ENCODE measurements around the gene PPP1R36. TPM values are rescaled to one million over a fixed set of nuclear protein-coding genes. Genes with fewer than 3 reads are reported as not detected.

The PPP1R36 gene
- total RNA-seq, 1 donor from 2014 or later = not detected

DNA sequence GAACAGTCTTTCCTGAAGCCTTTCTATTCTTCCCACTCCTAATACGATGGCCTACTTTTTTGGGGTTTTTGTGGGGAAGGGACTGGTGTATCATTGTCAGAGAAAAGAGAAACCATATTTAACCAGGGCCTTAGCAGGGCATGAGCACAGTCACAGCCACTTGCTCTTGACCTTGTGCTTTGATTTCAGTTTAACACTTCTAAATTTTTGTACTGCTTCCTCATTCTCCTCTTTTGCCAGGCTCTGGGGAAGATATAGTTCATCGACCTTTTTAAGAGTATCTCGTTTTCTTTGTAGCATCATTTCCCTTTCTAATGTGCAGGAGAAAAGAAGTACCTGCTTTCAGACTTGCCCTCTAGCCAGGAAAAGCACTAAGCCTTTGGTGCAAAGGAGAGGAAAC, 43.0 kb upstream of the PPP1R36 start:
- ChIA-PET CTCF (interaction anchor here (1.5 kb wide), 1 partner anchor 77 kb away, joined by 3 read pairs; no protein-coding TSS in a partner anchor), POLR2A (interaction anchor here (1.3 to 3.0 kb wide), 2 partner anchors 37 to 119 kb away, joined by 3 to 11 read pairs; partner anchors contain the start of gene MTHFD1)
- Mint-ChIP-seq H3K36me3 (ENCODE audit: low read depth) (peaks cover 25% of the 10 kb centered on the region), H3K9me3 (no peaks in the 10 kb centered on the region), H3K27ac (peak overlapping the region; percentile 100), H3K27me3 (no peaks in the 10 kb centered on the region), H3K4me1 (peaks cover 79% of the 10 kb centered on the region), H3K4me3 (peak overlapping the region; percentile 97)
- TF ChIP-seq, protein P1, sequence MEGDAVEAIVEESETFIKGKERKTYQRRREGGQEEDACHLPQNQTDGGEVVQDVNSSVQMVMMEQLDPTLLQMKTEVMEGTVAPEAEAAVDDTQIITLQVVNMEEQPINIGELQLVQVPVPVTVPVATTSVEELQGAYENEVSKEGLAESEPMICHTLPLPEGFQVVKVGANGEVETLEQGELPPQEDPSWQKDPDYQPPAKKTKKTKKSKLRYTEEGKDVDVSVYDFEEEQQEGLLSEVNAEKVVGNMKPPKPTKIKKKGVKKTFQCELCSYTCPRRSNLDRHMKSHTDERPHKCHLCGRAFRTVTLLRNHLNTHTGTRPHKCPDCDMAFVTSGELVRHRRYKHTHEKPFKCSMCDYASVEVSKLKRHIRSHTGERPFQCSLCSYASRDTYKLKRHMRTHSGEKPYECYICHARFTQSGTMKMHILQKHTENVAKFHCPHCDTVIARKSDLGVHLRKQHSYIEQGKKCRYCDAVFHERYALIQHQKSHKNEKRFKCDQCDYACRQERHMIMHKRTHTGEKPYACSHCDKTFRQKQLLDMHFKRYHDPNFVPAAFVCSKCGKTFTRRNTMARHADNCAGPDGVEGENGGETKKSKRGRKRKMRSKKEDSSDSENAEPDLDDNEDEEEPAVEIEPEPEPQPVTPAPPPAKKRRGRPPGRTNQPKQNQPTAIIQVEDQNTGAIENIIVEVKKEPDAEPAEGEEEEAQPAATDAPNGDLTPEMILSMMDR (IDR thresholded peaks at IDR 0.05) = no peak
- ATAC-seq (ENCODE audit: low read depth) (no peak), DNase-seq (no peak)
- intact Hi-C loops (cut with micrococcal nuclease) = loop anchor here (10.0 kb wide), 3 partner anchors 478 to 1032 kb away; partner anchors contain the start of genes FNTB and SYNE2

DNA sequence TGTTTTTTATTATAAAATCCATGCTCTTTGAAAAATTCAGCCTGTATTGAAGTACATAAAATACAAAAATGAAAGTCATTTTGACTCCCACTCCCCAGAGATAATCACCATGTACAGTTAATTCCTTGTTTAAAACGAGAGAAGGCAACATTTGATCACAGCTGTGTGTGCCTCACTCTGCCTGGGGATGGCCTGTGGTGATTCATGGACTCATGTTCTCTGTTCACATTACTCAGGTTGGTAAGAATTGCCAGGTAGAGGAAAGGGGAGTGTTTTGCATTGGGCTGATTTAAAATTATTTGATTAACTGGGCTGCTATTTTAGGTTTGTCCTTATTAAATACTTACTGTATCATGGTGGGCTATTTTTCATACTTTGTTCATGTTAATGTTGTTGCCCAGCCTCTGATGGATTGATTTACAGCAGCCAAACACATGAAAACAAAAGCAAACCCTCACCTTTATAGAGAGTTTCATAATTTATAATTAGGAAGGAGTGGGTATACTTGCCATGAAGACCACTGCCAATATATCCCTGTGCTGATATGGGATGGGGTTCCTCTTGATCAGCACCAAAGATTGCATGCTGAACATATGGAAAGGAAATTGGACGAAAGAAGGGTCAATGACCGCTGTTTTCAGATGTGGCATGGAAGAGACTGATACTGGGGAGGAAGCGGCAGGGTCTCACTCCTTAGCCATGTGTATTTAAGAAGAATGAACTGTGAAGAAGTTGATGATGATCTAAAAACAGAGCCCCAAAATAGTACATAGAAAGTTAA, 42.2 kb upstream of the PPP1R36 start:
- ATAC-seq (ENCODE audit: low read depth) = no peak
- ChIA-PET CTCF (interaction anchor here (1.5 to 4.6 kb wide), 3 partner anchors 78 to 164 kb away, joined by 3 to 41 read pairs (median 33); no protein-coding TSS in a partner anchor), POLR2A (interaction anchor here (0.6 to 3.0 kb wide), 6 partner anchors 12 to 120 kb away, joined by 3 to 11 read pairs (median 4); partner anchors contain the start of genes HSPA2 and MTHFD1)
- Mint-ChIP-seq H3K9me3 (no peaks in the 10 kb centered on the region), H3K27ac (peak overlapping the region; percentile 100), H3K36me3 (ENCODE audit: low read depth) (peaks cover 30% of the 10 kb centered on the region), H3K27me3 (no peaks in the 10 kb centered on the region), H3K4me1 (peaks cover 75% of the 10 kb centered on the region), H3K4me3 (peak overlapping the region; percentile 97)
- DNase-seq = no peak
- intact Hi-C loops (cut with micrococcal nuclease) = loop anchor here (10.0 kb wide), 3 partner anchors 477 to 1033 kb away; partner anchors contain the start of genes FNTB and SYNE2
- TF ChIP-seq, protein P1 (IDR thresholded peaks at IDR 0.05) = no peak

DNA sequence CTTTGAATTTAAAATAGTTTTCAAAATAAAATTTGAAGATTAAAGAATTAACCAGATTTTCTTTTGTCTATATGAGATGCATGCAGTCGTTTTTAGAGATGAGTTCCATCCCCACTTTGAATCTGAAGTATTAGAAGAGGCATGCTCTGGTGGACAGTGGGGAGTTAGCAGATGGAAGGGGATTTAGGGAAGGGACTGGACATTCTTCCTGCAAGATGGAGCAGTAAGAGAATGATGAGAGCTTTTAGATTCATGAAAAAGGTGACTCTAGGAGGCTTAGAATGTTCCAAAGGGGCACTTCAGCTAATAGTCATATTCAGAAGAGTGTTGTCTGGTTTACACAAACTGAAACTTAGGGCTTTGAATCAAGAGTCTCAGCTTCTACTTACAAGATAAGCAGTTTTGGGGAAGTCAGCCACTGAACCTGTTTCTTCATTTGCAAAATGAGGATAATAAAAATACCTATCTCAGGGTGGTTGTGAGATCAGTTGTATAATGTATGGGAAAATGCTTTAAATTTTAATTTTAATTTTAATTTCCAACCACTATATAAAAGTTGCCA, 41.5 kb upstream of the PPP1R36 start:
- Mint-ChIP-seq H3K36me3 (ENCODE audit: low read depth) (peaks cover 27% of the 10 kb centered on the region), H3K9me3 (no peaks in the 10 kb centered on the region), H3K4me1 (peaks cover 76% of the 10 kb centered on the region), H3K27me3 (no peaks in the 10 kb centered on the region), H3K4me3 (peak overlapping the region; percentile 97), H3K27ac (peak overlapping the region; percentile 100)
- POLR2A ChIA-PET = interaction anchor here (0.6 to 3.0 kb wide), 6 partner anchors 11 to 273 kb away, joined by 3 to 11 read pairs (median 4); partner anchors contain the start of genes HSPA2 and MTHFD1
- DNase-seq (no peak), ATAC-seq (ENCODE audit: low read depth) (no peak)
- CTCF ChIA-PET = interaction anchor here (4.0 to 4.6 kb wide), 2 partner anchors 79 to 165 kb away, joined by 33 to 41 read pairs; no protein-coding TSS in a partner anchor
- TF ChIP-seq, protein P1 (IDR thresholded peaks at IDR 0.05) = no peak
- intact Hi-C loops (cut with micrococcal nuclease) = loop anchor here (10.0 kb wide), 3 partner anchors 477 to 1033 kb away; partner anchors contain the start of genes FNTB and SYNE2

DNA sequence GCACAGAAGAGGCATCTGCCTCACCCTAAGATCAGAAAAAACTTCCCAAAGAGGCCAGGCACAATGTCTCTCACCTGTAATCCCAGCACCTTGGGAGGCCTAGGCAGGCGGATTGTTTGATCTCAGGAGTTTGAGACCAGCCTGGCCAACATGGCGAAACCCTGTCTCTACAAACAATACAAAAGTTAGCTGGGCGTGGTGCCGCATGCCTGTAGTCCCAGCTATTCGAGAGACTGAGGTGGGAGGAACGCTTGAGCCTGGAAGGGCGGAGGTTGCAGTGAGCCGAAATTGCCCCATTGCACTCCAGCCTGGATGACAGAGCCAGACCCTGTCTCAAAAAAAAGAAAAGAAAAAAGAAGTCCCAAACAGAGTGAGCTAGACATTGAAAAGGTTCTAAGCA, 40.7 kb upstream of the PPP1R36 start:
- CTCF ChIA-PET = interaction anchor here (3.0 to 4.6 kb wide), 3 partner anchors 31 to 166 kb away, joined by 18 to 41 read pairs (median 33); no protein-coding TSS in a partner anchor
- DNase-seq (no peak), ATAC-seq (ENCODE audit: low read depth) (no peak)
- TF ChIP-seq, protein P1 (IDR thresholded peaks at IDR 0.05) = no peak
- intact Hi-C loops (cut with micrococcal nuclease) = loop anchor here (10.0 kb wide), 3 partner anchors 476 to 1034 kb away; partner anchors contain the start of genes FNTB and SYNE2
- Mint-ChIP-seq H3K27me3 (no peaks in the 10 kb centered on the region), H3K9me3 (no peaks in the 10 kb centered on the region), H3K4me3 (peak overlapping the region; percentile 26), H3K36me3 (ENCODE audit: low read depth) (peaks cover 25% of the 10 kb centered on the region), H3K27ac (peak overlapping the region; percentile 51), H3K4me1 (peaks cover 82% of the 10 kb centered on the region)
- POLR2A ChIA-PET = interaction anchor here (0.7 to 3.0 kb wide), 5 partner anchors 33 to 569 kb away, joined by 3 to 11 read pairs (median 3); partner anchors contain the start of gene MTHFD1

All from activated B cell treated with CpG ODN at 0.5 μM for 24 hours (primary cell).